A549 (cell line): ENCODE measurements around the gene PPIF. TPM values are rescaled to one million over a fixed set of nuclear protein-coding genes. Genes with fewer than 3 reads are reported as not detected.
A peak's percentile ranks its signal among the peaks of the same experiment; 100 is the strongest.

ENCODE experiments used
- ATAC-seq, 2 experiments: fragments of 200-7000 bp in 1 of 2; fragments of >200 bp in 1 of 2; cut with Nextera tagmentation in 1 of 2; cut with Tn5 transposase in 1 of 2; 3 replicates each; pipeline versions ENCODE4 v1.8.0 to v1.9.1; 2018 to 2020; ENCODE audit warnings: mild to moderate bottlenecking in 1 of 2, moderate library complexity in 1 of 2
- CTCF ChIA-PET: fragments of 300-600 bp; sonication (Branson Sonifier 250); formaldehyde crosslinking; extraction: SDS; loops from one replicate; lab custom pipeline; 2021; ENCODE audit warnings: antibody characterized with exemption, inconsistent platforms; lab: Yijun Ruan, JAX
- POLR2A ChIA-PET: fragments of 350-600 bp; formaldehyde crosslinking; extraction: SDS; loops from one replicate; lab custom pipeline; 2021; ENCODE audit warnings: antibody characterized with exemption, inconsistent platforms; lab: Yijun Ruan, JAX
- DNase-seq, 2 experiments: peaks; one replicate each; pipeline versions ENCODE4 v3.0.0 to v3.0.0-alpha.2; 2011 to 2016; ENCODE audit warnings: low read depth in 1 of 2, low spot score in 1 of 2
- FAIRE-seq: peaks from 2 replicates; lab custom pipeline; 2011; peaks lifted over from hg19 to GRCh38; lab: Jason Lieb, UNC
- H3K27ac ChIP-seq, 2 experiments: fragments of >200 bp; sonication (Bioruptor Twin); formaldehyde crosslinking; 3 replicates each; pipeline ENCODE4 v1.5.1; 2016 to 2017
- H3K4me1 ChIP-seq: fragments of >200 bp; sonication (Bioruptor Twin); formaldehyde crosslinking; 3 replicates; pipeline ENCODE4 v1.6.1; 2016
- H3K4me2 ChIP-seq: fragments of >200 bp; sonication (Bioruptor Twin); formaldehyde crosslinking; 3 replicates; pipeline ENCODE4 v1.6.1; 2016
- H3K4me3 ChIP-seq: fragments of >200 bp; sonication (Bioruptor Twin); formaldehyde crosslinking; 3 replicates; pipeline ENCODE4 v1.5.1; 2016
- H3K9me3 ChIP-seq: fragments of >200 bp; sonication (Bioruptor Twin); formaldehyde crosslinking; 3 replicates; pipeline ENCODE4 v1.6.1; 2016
- BHLHE40 ChIP-seq: IDR thresholded peaks from 2 replicates; pipeline ENCODE4 v1.6.1; 2012; ENCODE audit warnings: low read depth, low read length, inconsistent platforms
- CEBPB ChIP-seq, 2 experiments: fragments of >200 bp in 1 of 2; sonication (Bioruptor Twin) in 1 of 2; formaldehyde crosslinking in 1 of 2; IDR thresholded peaks; 2 replicates each; pipeline ENCODE4 v1.6.1; 2012 to 2016
- E2F6 ChIP-seq: IDR thresholded peaks from 2 replicates; pipeline ENCODE4 v1.6.1; 2012; ENCODE audit warnings: low read depth, borderline replicate concordance
- FOSB ChIP-seq: fragments of 250-450 bp; sonication (Bioruptor Pico); IDR thresholded peaks from 2 replicates; pipeline ENCODE4 v1.5.0; 2020; ENCODE audit warnings: mild to moderate bottlenecking, moderate library complexity
- FOSL2 ChIP-seq, 2 experiments: fragments of 450-650 bp in 1 of 2; fragments of >200 bp in 1 of 2; sonication (Bioruptor Twin) in 1 of 2; formaldehyde crosslinking; IDR thresholded peaks; 2 replicates each; pipeline versions ENCODE4 v1.5.0 to v1.6.1; 2016 to 2020; ENCODE audit warnings: mild to moderate bottlenecking in 1 of 2, moderate library complexity in 1 of 2
- GATA3 ChIP-seq: IDR thresholded peaks from 2 replicates; pipeline ENCODE4 v1.6.1; 2012; ENCODE audit warnings: borderline replicate concordance
- HES2 ChIP-seq: fragments of >200 bp; sonication (Bioruptor Twin); formaldehyde crosslinking; IDR thresholded peaks from 2 replicates; pipeline ENCODE4 v1.6.1; 2016
- JUN ChIP-seq, 2 experiments: fragments of >200 bp; sonication (Bioruptor Twin); formaldehyde crosslinking; IDR thresholded peaks; 2 replicates in 1 of 2; 3 replicates in 1 of 2; pipeline ENCODE4 v1.6.1; 2016 to 2017
- JUNB ChIP-seq: fragments of >200 bp; sonication (Bioruptor Twin); formaldehyde crosslinking; IDR thresholded peaks from 2 replicates; pipeline ENCODE4 v1.6.1; 2016
- MAX ChIP-seq: IDR thresholded peaks from 2 replicates; pipeline ENCODE4 v1.6.1; 2012
- POLR2A ChIP-seq: IDR thresholded peaks from 2 replicates; pipeline ENCODE4 v1.6.1; 2012; ENCODE audit warnings: mild to moderate bottlenecking, low read length
- POLR2AphosphoS2 ChIP-seq: conservative IDR thresholded peaks from 2 replicates; pipeline ENCODE4 v1.6.1; 2012; ENCODE audit warnings: low read length, improper control_type of control experiment, inconsistent platforms
- SMC3 ChIP-seq: fragments of >200 bp; sonication (Bioruptor Twin); formaldehyde crosslinking; IDR thresholded peaks from 3 replicates; pipeline ENCODE4 v1.6.1; 2018; ENCODE audit warnings: inconsistent platforms
- ZFP36 ChIP-seq: fragments of 450-650 bp; IDR thresholded peaks from 2 replicates; pipeline ENCODE4 v1.6.1; 2014; ENCODE audit warnings: borderline replicate concordance; ENCODE audit not compliant: partially characterized antibody
- WGBS: methylation state at CpG from one replicate; pipeline ENCODE4 v1.1.6; 2017; ENCODE audit errors: missing lambda C conversion rate; 5-methylcytosine and 5-hydroxymethylcytosine counted together
- polyA plus RNA-seq, 4 experiments: library from polyadenylated mRNA; depleted of rRNA in 3 of 4; stranded (reverse); fragments of >200 nt; fragmentation: RNase III in 1 of 4; extraction: RNeasy Plus Mini Kit Qiagen cat#74134 plus additional on column Dnase treatment in 1 of 4; gene quantifications; 2 replicates in 3 of 4; 3 replicates in 1 of 4; pipeline ENCODE4 v1.2.3, GENCODE V29; 2011 to 2017

PPIF gene
- polyA plus RNA-seq, 2 of the 4 experiments (the other 2 are of a cell fraction) = 44.8 to 75.0 TPM

- CTCF ChIA-PET = interaction anchor here (0.8 to 1.2 kb wide), 4 partner anchors 9 to 45 kb away, joined by 3 to 6 read pairs (median 3); no protein-coding TSS in a partner anchor
- ATAC-seq (peak; percentile 51 to 69), FAIRE-seq (no peak), DNase-seq (peak; percentile 43 to 53)
- POLR2A ChIA-PET = no interaction called here
- no peak overlapping the region for H3K4me3 ChIP-seq
- TF ChIP-seq E2F6 (no peak; the same call in 1 of the 2 replicates), ZFP36 (no peak), GATA3 (peak; percentile 33; the same call in 1 of the 2 replicates), FOSL2 (IDR thresholded peaks at IDR 0.05) (no peak), FOSL2 (CRISPR knock-in tag; IDR thresholded peaks at IDR 0.05) (peak; percentile 42; the same call in 1 of the 2 replicates), JUNB (0 out of 2 replicates have a peak, but pooled peaks have one; percentile 9), JUN (IDR thresholded peaks at IDR 0.05) (peak in 1 of 2 experiments; percentile 33; a peak in 1 of 5 replicates), MAX (peak; percentile 85)
- H3K4me2 ChIP-seq = peak overlapping the region; percentile 62
- H3K9me3 ChIP-seq = no peaks in the 10 kb centered on the region
- 53% methylated on average over 13 of the region's 13 CpGs for WGBS
- peak overlapping the region; percentile 62 to 89; a peak in 5 of 6 replicates for H3K27ac ChIP-seq
- peaks cover 32% of the 10 kb centered on the region for H3K4me1 ChIP-seq
These were observed 47.6 kb upstream of the PPIF start for GRCh38 chr10:79299397-79300241.

GRCh38 chr10:79300711-79301110 is 46.6 kb upstream of the PPIF start:
- DNase-seq = no peak
- H3K9me3 ChIP-seq = no peaks in the 10 kb centered on the region
- CTCF ChIA-PET = interaction anchor here (0.8 kb wide), 1 partner anchor 31 kb away, joined by 3 read pairs; no protein-coding TSS in a partner anchor
- TF ChIP-seq HES2 = no peak
- TF ChIP-seq SMC3 = no peak
- TF ChIP-seq GATA3 = no peak
- no peak for TF ChIP-seq BHLHE40
- TF ChIP-seq POLR2AphosphoS2 = no peak
- TF ChIP-seq FOSB (CRISPR knock-in tag) = no peak
- TF ChIP-seq CEBPB (IDR thresholded peaks at IDR 0.05) = no peak
- TF ChIP-seq JUNB = no peak
- TF ChIP-seq POLR2A = no peak
- ATAC-seq = no peak
- peak overlapping the region in 1 of 2 experiments; percentile 89; a peak in 2 of 6 replicates for H3K27ac ChIP-seq
- POLR2A ChIA-PET = no interaction called here
- H3K4me1 ChIP-seq = peaks cover 28% of the 10 kb centered on the region
- no peak overlapping the region for H3K4me3 ChIP-seq
- 92% methylated on average over 18 of the region's 24 CpGs for WGBS
- H3K4me2 ChIP-seq = no peak overlapping the region
- FAIRE-seq = no peak

- Histone ChIP-seq H3K4me3 (no peak overlapping the region), H3K27ac (peak overlapping the region in 1 of 2 experiments; percentile 7; a peak in 1 of 6 replicates), H3K4me1 (peaks cover 28% of the 10 kb centered on the region), H3K4me2 (no peak overlapping the region), H3K9me3 (no peaks in the 10 kb centered on the region)
- DNase-seq = no peak
- no peak for FAIRE-seq
- no peak for TF ChIP-seq CEBPB (IDR thresholded peaks at IDR 0.05)
- no peak for ATAC-seq
- ChIA-PET POLR2A (interaction anchor here (0.6 kb wide), 1 partner anchor 24 kb away, joined by 3 read pairs; no protein-coding TSS in a partner anchor), CTCF (no interaction called here)
- 87% methylated on average over 18 of the region's 19 CpGs for WGBS
These were observed 45.3 kb upstream of the PPIF start for GRCh38 chr10:79301754-79302530.
